ENCODE measurements around the gene BCORL1. TPM values are rescaled to one million over a fixed set of nuclear protein-coding genes. Genes with fewer than 3 reads are reported as not detected.

The BCORL1 gene
- total RNA-seq, 1 donor from 2014 or later = 28.0 TPM

DNA sequence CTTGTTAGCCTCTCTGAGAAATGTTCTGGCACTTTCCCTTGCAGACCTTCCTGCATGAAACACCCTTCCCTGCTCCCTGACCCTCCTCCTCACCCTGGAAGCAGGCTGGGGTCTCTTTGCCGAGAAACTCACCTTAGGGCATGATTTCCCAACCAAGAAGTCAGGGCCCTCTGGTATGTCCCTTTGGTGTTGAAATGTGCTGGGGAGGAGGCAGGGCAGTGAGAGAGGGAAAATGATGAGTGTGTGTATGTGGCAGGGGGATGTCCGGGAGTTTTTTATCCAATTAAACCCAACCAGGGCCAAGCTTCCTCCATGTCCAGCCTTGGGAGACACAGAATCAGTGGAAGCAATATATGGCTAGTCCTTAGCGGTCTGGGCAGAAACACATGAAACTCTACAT lies 122.8 kb downstream of the BCORL1 start:
- no peak for DNase-seq (ENCODE audit: low spot score in 2 of 2, unreplicated experiment in 2 of 2)
- Mint-ChIP-seq H3K9me3 (peaks cover 12% of the 10 kb centered on the region), H3K4me3 (no peak overlapping the region), H3K27ac (peak overlapping the region; percentile 5), H3K36me3 (peaks cover 1% of the 10 kb centered on the region), H3K27me3 (ENCODE audit: low read depth) (peaks cover 2% of the 10 kb centered on the region), H3K4me1 (peaks cover 27% of the 10 kb centered on the region)
- TF ChIP-seq, protein P1, sequence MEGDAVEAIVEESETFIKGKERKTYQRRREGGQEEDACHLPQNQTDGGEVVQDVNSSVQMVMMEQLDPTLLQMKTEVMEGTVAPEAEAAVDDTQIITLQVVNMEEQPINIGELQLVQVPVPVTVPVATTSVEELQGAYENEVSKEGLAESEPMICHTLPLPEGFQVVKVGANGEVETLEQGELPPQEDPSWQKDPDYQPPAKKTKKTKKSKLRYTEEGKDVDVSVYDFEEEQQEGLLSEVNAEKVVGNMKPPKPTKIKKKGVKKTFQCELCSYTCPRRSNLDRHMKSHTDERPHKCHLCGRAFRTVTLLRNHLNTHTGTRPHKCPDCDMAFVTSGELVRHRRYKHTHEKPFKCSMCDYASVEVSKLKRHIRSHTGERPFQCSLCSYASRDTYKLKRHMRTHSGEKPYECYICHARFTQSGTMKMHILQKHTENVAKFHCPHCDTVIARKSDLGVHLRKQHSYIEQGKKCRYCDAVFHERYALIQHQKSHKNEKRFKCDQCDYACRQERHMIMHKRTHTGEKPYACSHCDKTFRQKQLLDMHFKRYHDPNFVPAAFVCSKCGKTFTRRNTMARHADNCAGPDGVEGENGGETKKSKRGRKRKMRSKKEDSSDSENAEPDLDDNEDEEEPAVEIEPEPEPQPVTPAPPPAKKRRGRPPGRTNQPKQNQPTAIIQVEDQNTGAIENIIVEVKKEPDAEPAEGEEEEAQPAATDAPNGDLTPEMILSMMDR (IDR thresholded peaks at IDR 0.05; ENCODE audit: unreplicated experiment) = no peak

DNA sequence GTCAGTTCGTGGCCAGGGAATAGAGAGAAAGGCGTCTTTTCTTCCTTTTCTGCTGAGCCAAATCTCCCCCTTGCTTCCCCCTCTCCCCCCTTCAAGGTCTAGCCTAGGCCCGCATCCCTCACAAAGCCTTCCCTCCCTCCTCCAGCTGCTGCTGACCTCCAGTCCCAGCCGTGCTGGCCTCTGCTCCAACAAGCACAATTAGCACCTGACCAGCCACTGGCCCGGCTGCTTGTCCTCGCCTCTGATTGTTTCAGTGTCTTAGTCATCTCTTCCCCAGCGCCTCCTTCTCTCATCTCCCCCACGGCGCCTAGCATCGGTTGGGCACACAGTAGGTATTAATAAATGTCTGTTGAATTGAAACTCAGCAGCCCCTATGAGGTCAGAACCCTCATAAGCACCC lies 123.6 kb downstream of the BCORL1 start:
- H3K4me3 Mint-ChIP-seq = no peak overlapping the region
- H3K4me1 Mint-ChIP-seq = peaks cover 27% of the 10 kb centered on the region

More for the DNA sequence above, 123.6 kb downstream of the BCORL1 start:
- no peak for DNase-seq (ENCODE audit: low spot score in 2 of 2, unreplicated experiment in 2 of 2)
- Mint-ChIP-seq H3K27ac (peak overlapping the region; percentile 81), H3K27me3 (ENCODE audit: low read depth) (peaks cover 2% of the 10 kb centered on the region), H3K9me3 (peaks cover 6% of the 10 kb centered on the region), H3K36me3 (peaks cover 1% of the 10 kb centered on the region)
- TF ChIP-seq, protein P1 (IDR thresholded peaks at IDR 0.05; ENCODE audit: unreplicated experiment) = no peak

Other genes with a start within 250 kb of the BCORL1 start
- 3.5 to 4.2 TPM (median 4.0 TPM) in 3 replicates for gene XPNPEP2, start 243.7 kb upstream of the BCORL1 start, total RNA-seq
- not detected in 3 replicates for gene SASH3, start 202.7 kb upstream of the BCORL1 start, total RNA-seq
- 30.2 to 33.1 TPM (median 32.2 TPM) in 3 replicates for gene ZDHHC9, start 138.7 kb upstream of the BCORL1 start, total RNA-seq
- 19.2 to 20.4 TPM (median 19.2 TPM) in 3 replicates for gene UTP14A, start 76.5 kb upstream of the BCORL1 start, total RNA-seq
- gene ELF4, start 127.9 kb downstream of the BCORL1 start, total RNA-seq = 21.0 to 22.9 TPM (median 22.2 TPM) in 3 replicates
- gene AIFM1, start 183.2 kb downstream of the BCORL1 start, total RNA-seq = 31.3 to 34.6 TPM (median 32.1 TPM) in 3 replicates
- gene RAB33A, start 189.3 kb downstream of the BCORL1 start, total RNA-seq = 4.2 to 4.6 TPM (median 4.3 TPM) in 3 replicates